HG03064 (cell line): ENCODE measurements around the gene AP4S1.
"Not testable (repeated sequence)": the region's sequence is repeated elsewhere in the genome, so short reads cannot be mapped to it uniquely, and the experiment has no call there.

Experiments used
- ATAC-seq: cut with Tn5 transposase; IDR thresholded peaks from one replicate; pipeline ENCODE4 v1.9.1; 2021; ENCODE audit warnings: low read depth; ENCODE audit not compliant: unreplicated experiment

The AP4S1 gene

GRCh38 chr14:31080056-31080455 is 54.6 kb downstream of the AP4S1 start:
- ATAC-seq: no peak

- no peak for ATAC-seq
Measured at GRCh38 chr14:31080484-31080883, 55.0 kb downstream of the AP4S1 start.

- no peak for ATAC-seq
Measured at GRCh38 chr14:31083781-31084180, 58.3 kb downstream of the AP4S1 start.

- no peak for ATAC-seq
Measured at GRCh38 chr14:31084385-31084784, 58.9 kb downstream of the AP4S1 start.

- ATAC-seq: no peak
Measured at GRCh38 chr14:31085027-31085426, 59.6 kb downstream of the AP4S1 start.

GRCh38 chr14:31086466-31086865 is 61.0 kb downstream of the AP4S1 start:
- ATAC-seq: not testable (repeated sequence)

- no peak for ATAC-seq
Measured at GRCh38 chr14:31090883-31091764, 65.7 kb downstream of the AP4S1 start.

GRCh38 chr14:31092160-31092708 is 66.8 kb downstream of the AP4S1 start:
- ATAC-seq: no peak

GRCh38 chr14:31093884-31094839 is 68.7 kb downstream of the AP4S1 start:
- not testable (repeated sequence) for ATAC-seq

GRCh38 chr14:31095817-31096216 is 70.4 kb downstream of the AP4S1 start:
- ATAC-seq: not testable (repeated sequence)

GRCh38 chr14:31096255-31096654 is 70.8 kb downstream of the AP4S1 start:
- ATAC-seq: no peak

GRCh38 chr14:31097081-31097480 is 71.6 kb downstream of the AP4S1 start:
- no peak for ATAC-seq

GRCh38 chr14:31106768-31107167 is 81.3 kb downstream of the AP4S1 start:
- no peak for ATAC-seq

GRCh38 chr14:31109257-31109656 is 83.8 kb downstream of the AP4S1 start:
- no peak for ATAC-seq

GRCh38 chr14:31110872-31111271 is 85.4 kb downstream of the AP4S1 start:
- ATAC-seq: no peak

- no peak for ATAC-seq
Measured at GRCh38 chr14:31113794-31114193, 88.3 kb downstream of the AP4S1 start.

GRCh38 chr14:31118892-31119291 is 93.4 kb downstream of the AP4S1 start:
- no peak for ATAC-seq

GRCh38 chr14:31122098-31122611 is 96.7 kb downstream of the AP4S1 start:
- no peak for ATAC-seq

- ATAC-seq: no peak
Measured at GRCh38 chr14:31122921-31123320, 97.5 kb downstream of the AP4S1 start.

GRCh38 chr14:31124197-31124596 is 98.7 kb downstream of the AP4S1 start:
- no peak for ATAC-seq

- no peak for ATAC-seq
Measured at GRCh38 chr14:31125231-31125630, 99.8 kb downstream of the AP4S1 start.
